Stimulated activated CD8-positive, alpha-beta memory T cell treated with anti-CD3 and anti-CD28 coated beads, Interleukin-4, amount 100 ng/mL, for 4 hours (primary cell): ENCODE results near the gene OLA1.

Experiments used
- DNase-seq, 2 donors: peaks; one replicate each; pipeline ENCODE4 v3.0.0-alpha.2; 2020; ENCODE audit warnings: low read depth in 2 of 2, low spot score in 1 of 2

The OLA1 gene

GRCh38 chr2:174122185-174122584 is 126.1 kb downstream of the OLA1 start:
- DNase-seq: no peak

- no peak for DNase-seq
Observed at GRCh38 chr2:174121612-174122011, 126.7 kb downstream of the OLA1 start.

- DNase-seq: no peak
Observed at GRCh38 chr2:174121175-174121574, 127.2 kb downstream of the OLA1 start.

- DNase-seq: no peak
Observed at GRCh38 chr2:174120346-174120745, 128.0 kb downstream of the OLA1 start.

- DNase-seq: no peak
Observed at GRCh38 chr2:174117951-174118930, 130.1 kb downstream of the OLA1 start.

GRCh38 chr2:174112073-174112472 is 136.3 kb downstream of the OLA1 start:
- DNase-seq: no peak

- no peak for DNase-seq
Observed at GRCh38 chr2:174108579-174108978, 139.8 kb downstream of the OLA1 start.

GRCh38 chr2:174106736-174107135 is 141.6 kb downstream of the OLA1 start:
- DNase-seq: no peak

GRCh38 chr2:174094542-174094941 is 153.8 kb downstream of the OLA1 start:
- DNase-seq: no peak

- no peak for DNase-seq
Observed at GRCh38 chr2:174090476-174090875, 157.9 kb downstream of the OLA1 start.

- DNase-seq: no peak
Observed at GRCh38 chr2:174088706-174089460, 159.4 kb downstream of the OLA1 start.

- DNase-seq: no peak
Observed at GRCh38 chr2:174086708-174087107, 161.6 kb downstream of the OLA1 start.

- no peak for DNase-seq
Observed at GRCh38 chr2:174085781-174086180, 162.6 kb downstream of the OLA1 start.

GRCh38 chr2:174083843-174084458 is 164.4 kb downstream of the OLA1 start:
- DNase-seq: no peak

GRCh38 chr2:174080672-174081121 is 167.6 kb downstream of the OLA1 start:
- DNase-seq: no peak

GRCh38 chr2:174078275-174078674 is 170.1 kb downstream of the OLA1 start:
- no peak for DNase-seq

- no peak for DNase-seq
Observed at GRCh38 chr2:174076975-174077374, 171.4 kb downstream of the OLA1 start.

- no peak for DNase-seq
Observed at GRCh38 chr2:174076040-174076439, 172.3 kb downstream of the OLA1 start.

- no peak for DNase-seq
Observed at GRCh38 chr2:174074831-174075230, 173.5 kb downstream of the OLA1 start.

GRCh38 chr2:174072857-174073256 is 175.5 kb downstream of the OLA1 start:
- no peak for DNase-seq

- DNase-seq: no peak
Observed at GRCh38 chr2:174072069-174072468, 176.3 kb downstream of the OLA1 start.

GRCh38 chr2:174071321-174071720 is 177.0 kb downstream of the OLA1 start:
- no peak for DNase-seq
